GM21526 (cell line): ENCODE data around the gene RAD51.

ENCODE experiments used
- ATAC-seq: cut with Tn5 transposase; IDR thresholded peaks from one replicate; pipeline ENCODE4 v1.9.1; 2021; ENCODE audit warnings: moderate library complexity; ENCODE audit not compliant: unreplicated experiment, low FRiP score

Gene RAD51

GRCh38 chr15:40721701-40722100, 26.7 kb downstream of the RAD51 start:
- no peak for ATAC-seq

- ATAC-seq: no peak
Observed at GRCh38 chr15:40722354-40722753, 27.4 kb downstream of the RAD51 start.

GRCh38 chr15:40722934-40723333, 28.0 kb downstream of the RAD51 start:
- no peak for ATAC-seq

GRCh38 chr15:40723919-40724318, 28.9 kb downstream of the RAD51 start:
- no peak for ATAC-seq

- ATAC-seq: no peak
Observed at GRCh38 chr15:40731034-40731433, 36.1 kb downstream of the RAD51 start.

GRCh38 chr15:40736575-40736974, 41.6 kb downstream of the RAD51 start:
- ATAC-seq: no peak

- no peak for ATAC-seq
Observed at GRCh38 chr15:40737048-40737447, 42.1 kb downstream of the RAD51 start.

GRCh38 chr15:40739047-40739446, 44.1 kb downstream of the RAD51 start:
- ATAC-seq: no peak

GRCh38 chr15:40739854-40740253, 44.9 kb downstream of the RAD51 start:
- no peak for ATAC-seq

- no peak for ATAC-seq
Observed at GRCh38 chr15:40743485-40743901, 48.5 kb downstream of the RAD51 start.

GRCh38 chr15:40743921-40744814, 49.2 kb downstream of the RAD51 start:
- no peak for ATAC-seq

- ATAC-seq: no peak
Observed at GRCh38 chr15:40744815-40745152, 49.8 kb downstream of the RAD51 start.

- no peak for ATAC-seq
Observed at GRCh38 chr15:40746916-40747418, 52.0 kb downstream of the RAD51 start.

GRCh38 chr15:40747685-40748631, 53.0 kb downstream of the RAD51 start:
- ATAC-seq: no peak

GRCh38 chr15:40749151-40749630, 54.2 kb downstream of the RAD51 start:
- ATAC-seq: no peak

GRCh38 chr15:40750885-40751284, 55.9 kb downstream of the RAD51 start:
- ATAC-seq: no peak

- no peak for ATAC-seq
Observed at GRCh38 chr15:40751745-40752144, 56.8 kb downstream of the RAD51 start.

GRCh38 chr15:40754574-40754882, 59.6 kb downstream of the RAD51 start:
- ATAC-seq: peak; percentile 6

- peak; percentile 74 for ATAC-seq
Observed at GRCh38 chr15:40754883-40755811, 60.2 kb downstream of the RAD51 start, which contains the start of gene RMDN3. Gene RMDN3 (minus strand): TSS chr15:40755254. CDS start chr15:40754783, 471 bp downstream.

- no peak for ATAC-seq
Observed at GRCh38 chr15:40755812-40756208, 60.8 kb downstream of the RAD51 start.
